Activated naive CD4-positive, alpha-beta T cell treated with anti-CD3 and anti-CD28 coated beads, Interleukin-2, amount 50 U/mL, for 16 hours (primary cell): ENCODE data around the gene INIP.
"Not testable (repeated sequence)": the region's sequence is repeated elsewhere in the genome, so short reads cannot be mapped to it uniquely, and the experiment has no call there.

Experiments
- DNase-seq: peaks from one replicate; pipeline ENCODE4 v3.0.0-alpha.2; 2020

INIP gene

DNA sequence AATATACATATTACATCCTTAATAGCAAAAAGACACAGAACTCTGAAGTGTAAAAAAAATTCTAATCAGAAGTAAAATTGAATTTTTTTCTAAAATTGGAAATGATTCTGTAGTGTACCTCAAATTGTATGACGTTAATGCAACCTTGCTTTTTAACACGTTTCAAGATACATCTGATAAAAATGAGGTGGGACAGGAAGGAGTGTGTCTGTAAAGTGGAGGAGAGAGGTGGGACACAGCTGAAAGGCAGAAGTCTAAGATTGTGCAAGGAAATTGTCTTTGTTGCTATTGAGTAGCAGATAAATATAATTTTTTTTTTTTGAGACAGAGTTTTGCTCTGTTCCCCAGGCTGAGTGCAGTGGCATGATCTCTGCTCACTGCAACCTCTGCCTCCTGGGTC is 17.0 kb upstream of the INIP start:
- no peak for DNase-seq

DNA sequence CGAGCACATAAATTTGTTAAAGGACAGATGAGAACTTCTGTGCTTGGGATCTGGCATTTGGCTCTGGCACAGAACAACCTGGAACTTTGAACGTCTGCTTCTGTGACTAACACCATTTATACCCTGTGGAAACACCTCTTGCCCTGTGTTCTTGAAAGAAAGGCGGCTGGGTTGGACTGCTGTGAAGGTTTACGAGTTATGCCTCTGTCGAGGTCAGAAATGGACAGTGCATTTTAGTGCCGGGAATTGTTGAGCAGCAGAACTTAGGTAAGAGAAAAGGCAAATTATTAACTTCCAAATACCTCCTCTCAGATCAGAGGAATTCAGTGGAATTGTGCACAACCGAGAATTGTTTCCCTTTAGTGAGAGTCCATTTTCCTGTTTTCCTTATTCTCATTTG is 14.1 kb upstream of the INIP start:
- DNase-seq = no peak

DNA sequence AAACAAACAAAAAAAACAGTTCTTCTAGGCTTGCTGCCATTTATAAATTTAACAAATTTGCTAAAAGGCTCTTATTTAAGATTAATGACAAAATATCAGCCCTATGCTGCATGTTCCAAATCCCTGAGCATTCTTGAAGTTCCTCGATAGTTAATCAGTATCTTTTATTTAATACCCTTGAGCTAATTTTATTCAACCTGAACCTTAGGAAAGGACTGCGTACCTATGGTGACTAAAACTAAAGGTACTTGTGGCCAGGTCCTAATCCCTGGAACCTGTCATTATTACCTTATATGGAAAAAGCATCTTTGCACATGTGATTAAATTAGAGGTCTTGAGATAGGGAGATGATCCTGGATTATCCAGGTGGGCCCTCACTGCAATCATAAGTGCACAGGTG is 10.5 kb upstream of the INIP start:
- DNase-seq = no peak

DNA sequence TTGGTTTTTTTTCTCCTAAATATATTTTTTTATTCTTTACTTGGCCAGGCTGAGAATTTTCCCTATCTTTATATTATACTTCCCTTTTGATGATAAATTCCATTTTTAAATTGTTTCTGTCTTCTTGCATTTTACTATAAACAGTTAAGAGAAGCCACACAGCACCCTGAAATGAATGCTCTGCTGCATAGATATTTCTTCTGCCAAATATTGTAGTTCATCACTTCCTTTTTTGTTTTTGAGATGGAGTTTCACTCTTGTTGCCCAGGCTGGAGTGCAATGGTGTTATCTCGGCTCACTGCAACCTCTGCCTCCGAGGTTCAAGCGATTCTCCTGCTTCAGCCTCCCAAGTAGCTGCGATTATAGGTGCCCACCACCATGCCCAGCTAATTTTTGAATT is 8.5 kb upstream of the INIP start:
- DNase-seq = no peak

DNA sequence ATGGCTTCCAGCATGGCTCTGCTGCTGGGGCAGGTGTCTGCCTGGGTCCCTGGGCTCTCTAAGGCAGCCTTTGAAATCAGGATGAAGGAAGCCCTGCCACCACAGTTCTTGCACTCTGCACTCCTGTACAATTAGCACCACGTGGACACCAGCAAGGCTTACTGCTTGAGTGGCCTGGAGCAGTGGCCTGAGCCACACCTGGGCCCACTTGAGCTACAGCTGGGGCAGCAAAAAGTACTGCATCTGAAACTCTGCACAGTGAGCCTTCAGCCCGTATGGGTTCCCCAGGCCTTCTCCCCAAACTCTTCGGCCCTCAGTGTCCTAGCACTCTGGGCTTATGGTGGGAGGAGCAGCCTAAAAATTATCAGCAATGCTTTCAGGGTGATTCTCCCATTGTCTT is 8.0 kb upstream of the INIP start:
- no peak for DNase-seq

DNA sequence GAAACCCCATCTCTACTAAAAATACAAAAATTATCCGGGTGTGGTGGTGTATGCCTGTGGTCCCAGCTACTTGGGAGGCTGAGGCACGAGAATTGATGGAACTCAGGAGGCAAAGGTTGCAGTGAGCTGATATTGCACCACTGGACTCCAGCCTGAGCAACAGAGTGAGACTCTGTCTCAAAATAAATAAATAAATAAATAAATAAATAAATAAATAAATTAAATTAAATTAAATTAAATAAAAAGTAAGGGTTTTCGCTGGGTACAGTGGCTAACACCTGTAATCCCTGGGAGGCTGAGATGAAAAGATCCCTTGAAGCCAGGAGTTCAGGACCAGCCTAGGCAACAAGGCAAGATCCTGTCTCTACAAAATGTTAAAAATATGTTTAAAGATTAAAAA is 4.8 kb upstream of the INIP start:
- not testable (repeated sequence) for DNase-seq

DNA sequence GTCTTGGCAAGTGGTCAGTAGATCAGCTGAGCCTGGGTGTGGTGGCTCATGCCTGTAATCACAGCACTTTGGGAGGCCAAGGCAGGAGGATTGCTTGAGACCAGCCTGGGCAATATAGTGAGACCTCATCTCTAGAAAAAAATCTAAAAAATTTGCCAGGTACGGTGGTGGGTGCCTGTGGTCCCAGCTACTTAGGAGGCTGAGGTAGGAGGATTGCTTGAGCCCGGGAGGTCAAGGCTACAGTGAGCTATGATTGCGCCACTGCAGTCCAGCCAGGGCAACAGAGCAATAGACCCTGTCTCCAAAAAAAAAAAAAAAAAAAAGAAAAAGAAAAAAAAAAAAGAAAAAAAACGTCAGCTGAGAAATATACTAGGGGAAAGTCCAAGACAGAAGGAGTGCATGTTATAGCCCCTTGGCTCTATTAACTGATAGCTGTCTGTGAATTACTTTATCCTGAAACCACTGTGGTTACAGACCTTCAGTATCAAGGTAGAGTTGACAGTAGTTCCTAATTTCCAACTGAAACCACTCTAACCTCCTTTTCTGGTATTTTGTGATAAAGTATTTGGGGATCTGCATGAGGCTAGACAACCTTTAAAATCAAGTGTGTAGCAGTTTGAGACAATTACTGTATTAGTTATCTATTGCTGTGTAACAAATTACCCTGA is 2.3 kb upstream of the INIP start:
- DNase-seq = no peak

DNA sequence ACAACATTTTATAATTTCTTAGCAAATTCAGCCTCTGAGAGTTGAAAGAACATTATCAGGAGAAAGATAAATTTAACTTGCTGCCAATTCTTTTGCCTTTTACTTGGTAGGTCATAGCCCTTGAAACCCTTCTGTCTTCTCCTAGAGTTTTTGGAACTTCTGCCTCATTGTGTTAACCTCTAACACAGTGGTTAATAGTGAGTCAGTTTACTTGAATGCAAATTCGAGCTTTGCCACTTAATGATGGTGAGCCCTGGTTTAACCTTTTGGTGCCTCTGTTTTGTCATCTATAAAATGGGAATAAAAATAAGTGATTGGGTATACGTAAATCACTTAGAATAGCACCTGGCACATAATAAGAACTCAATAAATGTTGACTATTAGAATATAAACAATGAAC is 1.8 kb upstream of the INIP start:
- no peak for DNase-seq

DNA sequence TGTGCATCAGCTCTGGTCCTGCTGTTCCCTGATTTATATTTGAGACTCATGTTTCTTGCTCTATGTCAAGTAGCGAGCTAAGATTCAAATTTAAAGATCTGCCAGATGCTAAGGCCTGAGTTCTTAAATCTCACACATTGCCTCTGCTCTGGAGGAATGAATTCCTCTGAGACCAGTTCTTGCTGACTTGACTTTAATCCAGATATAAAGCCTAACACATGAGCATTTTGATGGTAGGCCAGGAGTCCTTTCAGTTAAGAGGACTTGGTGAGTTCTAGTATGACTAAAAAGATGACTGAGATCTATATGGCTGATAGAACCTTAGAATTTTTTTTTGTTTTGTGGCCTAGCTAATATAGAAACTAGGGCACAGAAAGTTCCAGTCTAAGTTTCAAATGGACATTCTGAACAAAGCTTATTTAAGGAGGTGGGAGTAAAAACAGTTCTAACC is 1.3 kb upstream of the INIP start:
- DNase-seq = no peak

DNA sequence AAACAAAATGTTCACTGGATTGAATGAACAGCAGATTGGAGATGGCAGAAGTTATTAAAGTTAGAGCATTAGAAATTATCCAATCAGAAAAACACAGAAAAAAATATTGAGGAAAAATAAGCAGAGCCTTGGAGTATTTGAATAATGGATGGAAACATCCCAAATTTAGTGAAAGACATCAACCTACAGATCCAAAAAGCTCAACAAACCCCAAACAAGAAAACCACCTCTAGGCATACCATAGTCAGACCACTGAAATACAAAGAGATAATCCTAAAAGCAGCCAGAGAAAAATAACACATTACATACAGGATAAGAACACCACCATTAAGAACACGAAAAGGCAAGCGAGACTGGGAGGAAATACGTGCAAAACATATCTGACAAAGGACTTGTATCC is 5.2 kb downstream of the INIP start:
- DNase-seq = no peak

DNA sequence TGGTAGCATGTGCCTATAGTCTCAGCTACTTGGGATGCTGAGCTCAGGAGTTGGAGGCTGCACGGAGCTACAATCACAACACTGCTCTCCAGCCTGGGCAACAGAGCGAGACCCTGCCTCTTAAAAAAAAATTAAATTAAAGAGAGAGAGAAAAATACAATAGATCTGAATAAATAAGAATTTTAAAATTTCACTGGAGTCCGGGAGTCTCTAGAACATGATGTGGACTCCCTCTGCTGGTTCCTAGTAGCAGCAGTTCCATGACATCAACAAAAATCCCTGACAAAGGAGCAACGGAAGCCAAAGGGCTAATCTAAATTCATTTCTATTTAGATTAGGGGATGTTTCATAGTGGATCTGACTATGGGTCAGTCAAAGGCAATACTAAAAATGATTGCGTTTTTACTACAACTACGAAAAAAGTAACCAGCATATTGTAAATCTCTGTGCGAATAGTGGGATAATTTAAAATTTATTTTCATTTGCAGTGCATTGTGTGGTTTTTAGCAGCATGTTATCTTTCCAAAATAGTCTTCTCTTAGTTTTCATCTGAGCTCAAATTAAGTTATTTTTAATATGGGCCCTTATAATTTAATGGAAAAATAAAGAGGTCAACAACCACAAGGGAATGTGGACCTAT is 6.7 kb downstream of the INIP start:
- no peak for DNase-seq

DNA sequence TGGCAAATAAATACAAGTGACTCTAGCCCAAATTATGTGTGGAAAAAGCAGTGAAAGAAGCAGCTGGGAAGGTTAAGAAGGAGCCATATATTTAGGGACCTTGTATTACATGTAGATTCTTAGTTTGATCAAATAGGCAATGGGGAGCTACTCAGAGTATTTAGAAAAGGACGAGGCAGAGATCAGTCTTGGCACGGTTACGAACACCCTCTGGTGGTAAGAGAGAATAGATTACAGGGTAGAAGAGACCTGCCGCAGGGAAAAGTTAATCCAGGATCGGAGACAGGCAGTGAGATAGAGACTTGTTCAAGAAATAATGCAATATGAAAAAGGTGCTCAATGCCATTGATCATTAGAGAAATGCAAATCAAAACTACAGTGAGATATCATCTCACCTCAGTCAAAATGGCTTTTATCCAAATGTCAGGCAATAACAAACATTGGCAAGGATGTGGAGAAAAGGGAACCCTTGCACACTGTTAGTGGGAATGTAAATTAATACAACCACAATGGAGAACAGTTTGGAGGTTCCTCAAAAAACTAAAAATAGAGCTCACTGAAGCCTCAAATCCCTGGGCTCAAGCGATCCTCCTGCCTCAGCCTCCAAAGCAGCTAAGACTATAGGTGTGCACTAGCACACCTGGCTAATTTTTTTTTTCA is 12.0 kb downstream of the INIP start:
- no peak for DNase-seq

DNA sequence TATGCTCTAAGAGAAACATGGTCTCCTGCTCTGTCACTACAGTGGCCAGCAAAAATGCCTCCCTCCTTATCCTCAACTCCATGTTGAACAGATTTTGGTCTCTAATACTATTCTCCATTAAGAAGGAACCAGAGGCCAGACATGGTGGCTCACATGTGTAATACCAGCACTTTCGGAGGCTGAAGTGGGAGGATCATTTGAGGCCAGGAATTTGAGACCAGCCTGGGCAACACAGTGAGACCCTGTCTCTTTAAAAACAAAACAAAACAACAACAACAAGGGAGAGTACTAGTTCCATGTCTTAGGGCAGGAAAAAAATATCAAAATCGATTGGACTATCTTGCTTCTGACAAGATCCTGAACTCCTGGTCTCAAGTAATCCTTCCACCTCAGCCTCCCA is 14.6 kb downstream of the INIP start:
- DNase-seq = no peak

DNA sequence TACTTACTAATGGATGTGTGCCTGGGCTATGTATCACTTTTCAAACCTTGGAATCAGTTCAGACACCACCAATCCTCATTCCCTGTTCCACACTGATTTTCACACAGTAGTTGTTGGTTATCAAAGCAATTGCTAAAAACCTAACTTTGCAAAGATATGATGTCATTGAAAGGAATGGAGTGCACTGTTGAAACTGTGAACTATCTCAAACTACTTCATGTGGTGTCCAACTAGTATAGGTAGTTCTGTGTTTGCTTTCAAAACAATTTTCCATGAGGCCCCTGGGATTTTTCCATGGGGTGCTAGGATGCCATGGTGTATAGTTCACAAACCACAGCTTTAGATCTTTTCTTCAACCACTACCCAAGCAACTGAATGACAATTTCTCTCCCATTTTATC is 17.8 kb downstream of the INIP start:
- no peak for DNase-seq

DNA sequence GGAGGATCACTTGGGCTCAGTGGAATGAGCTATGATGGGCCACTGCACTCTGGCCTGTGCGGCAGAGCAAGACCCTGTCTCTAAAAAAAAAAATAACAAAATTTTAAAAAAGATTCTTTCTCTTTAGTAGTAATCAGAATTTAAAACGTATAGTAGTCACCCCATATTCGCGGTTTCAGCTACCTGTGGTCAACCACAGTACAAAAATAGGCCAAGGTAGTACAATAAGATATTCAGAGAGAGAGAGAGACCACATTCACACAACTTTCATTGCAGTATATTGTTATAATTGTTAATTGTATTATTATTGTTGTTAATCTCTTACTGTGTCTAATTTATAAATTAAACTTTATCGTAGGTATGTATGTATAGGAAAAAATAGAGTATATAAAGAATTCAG is 18.7 kb downstream of the INIP start:
- DNase-seq = no peak

DNA sequence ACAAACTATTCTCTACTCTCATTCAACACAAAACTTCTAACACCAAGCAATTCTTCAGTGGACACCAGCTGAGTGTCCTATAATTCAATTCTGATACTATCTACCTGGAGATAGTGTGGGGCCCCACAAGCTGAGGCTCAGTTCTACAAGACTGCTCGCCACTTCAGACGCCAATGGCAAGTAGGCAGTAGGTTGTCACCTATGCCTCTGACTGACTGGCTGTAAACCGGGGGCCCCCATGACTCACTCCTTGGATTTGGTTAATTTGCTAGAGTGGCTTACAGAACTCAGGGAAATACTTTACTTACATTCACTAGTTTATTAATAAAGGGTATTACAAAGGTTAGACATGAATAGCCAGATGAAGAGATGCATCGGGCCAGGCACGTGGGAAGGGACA is 21.5 kb downstream of the INIP start:
- DNase-seq = no peak

DNA sequence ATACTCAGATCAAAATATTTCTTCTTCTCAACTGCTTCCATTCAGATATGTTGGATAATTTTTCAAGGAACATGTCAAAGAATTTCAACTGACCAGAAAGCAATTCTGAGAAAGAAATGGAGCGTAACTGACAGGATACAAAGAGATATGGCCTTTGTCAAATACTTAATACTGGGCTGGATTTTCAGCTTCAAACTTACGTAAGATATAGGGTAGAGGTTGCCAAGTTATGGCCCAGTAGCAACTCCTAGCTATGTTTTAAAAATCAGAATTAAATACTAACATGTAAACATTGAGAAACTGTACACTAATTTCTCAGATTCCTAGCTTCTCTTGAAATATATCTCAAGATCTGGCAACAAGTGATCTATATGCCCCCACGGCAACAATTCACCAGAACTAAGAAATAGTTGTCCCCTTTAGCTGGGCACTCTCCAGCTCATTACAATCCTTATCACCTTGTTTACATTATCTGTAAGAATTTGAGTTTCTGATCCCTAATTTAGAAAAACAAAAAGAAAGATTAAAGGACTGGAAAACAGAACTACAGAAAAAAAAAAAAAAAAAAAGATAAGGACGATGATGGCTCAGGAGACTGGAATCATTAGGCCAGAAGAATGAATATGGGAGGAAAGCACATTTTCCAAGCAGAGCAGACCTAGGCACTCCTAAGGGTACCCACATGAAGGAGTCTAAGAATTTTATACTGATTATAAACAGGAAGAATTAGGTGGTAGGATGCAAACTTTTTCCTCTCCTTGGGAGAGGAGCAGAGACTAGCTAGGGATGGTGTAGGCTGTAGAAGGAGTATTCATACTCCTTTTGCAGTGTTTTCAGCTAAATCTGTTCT is 23.0 kb downstream of the INIP start:
- DNase-seq = no peak

DNA sequence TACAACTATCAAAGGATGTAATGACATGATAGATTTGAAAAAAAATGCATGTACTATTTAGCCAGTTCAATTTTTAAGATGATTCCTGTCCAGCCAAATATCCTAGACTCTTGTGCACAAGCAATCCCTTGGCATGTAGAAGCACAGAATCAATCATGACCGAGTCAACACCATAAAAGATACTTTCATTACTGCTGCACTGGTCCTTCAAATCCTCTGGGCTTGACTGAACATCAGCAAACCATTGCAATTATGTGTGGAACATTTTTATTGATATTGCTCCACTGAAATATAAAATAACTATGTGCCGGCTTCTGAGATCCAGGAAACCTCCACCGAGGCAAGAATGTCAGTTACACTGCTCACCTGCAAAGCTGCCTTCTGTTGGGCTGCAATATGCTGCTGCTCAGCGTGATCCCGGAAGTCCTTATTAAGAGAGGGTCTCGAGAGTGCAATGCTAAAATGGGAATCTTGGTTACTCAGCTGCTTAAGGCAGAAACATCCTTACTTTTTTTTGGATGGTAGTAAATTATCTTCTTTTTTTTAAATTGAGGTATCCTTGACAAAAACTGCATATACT is 28.7 kb downstream of the INIP start:
- no peak for DNase-seq

DNA sequence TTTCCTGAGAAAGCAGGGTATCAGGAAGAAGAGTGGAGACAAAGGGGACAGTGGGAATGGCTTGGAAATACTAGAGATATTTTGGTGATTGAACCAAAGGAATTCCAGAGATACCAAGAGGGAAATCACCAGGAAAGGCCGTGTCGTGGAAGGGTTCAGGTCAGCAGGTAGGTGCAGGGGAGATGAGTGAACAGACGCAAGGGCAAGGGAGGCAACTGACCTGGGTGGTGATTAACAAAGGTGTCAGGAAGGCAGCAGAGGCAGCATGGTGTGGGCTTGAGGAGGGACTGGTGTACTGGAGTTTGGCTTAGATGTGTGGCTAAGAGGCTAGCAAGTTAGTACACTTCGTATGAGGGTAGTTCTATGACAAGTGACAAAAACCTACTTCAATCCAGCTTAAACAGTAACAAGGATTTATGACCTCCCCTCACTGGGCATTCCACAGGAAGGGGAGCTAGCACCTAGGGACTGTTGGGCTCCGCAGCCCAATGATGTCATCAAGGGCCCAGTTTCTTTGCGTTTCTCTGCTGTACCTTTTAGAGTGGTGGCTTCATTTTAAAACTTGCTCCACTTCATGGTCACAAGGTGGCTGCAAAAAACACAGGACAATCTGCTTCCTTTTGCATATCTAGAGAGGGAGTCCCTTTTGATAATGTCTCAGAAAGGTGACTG is 37.0 kb downstream of the INIP start:
- DNase-seq = no peak

DNA sequence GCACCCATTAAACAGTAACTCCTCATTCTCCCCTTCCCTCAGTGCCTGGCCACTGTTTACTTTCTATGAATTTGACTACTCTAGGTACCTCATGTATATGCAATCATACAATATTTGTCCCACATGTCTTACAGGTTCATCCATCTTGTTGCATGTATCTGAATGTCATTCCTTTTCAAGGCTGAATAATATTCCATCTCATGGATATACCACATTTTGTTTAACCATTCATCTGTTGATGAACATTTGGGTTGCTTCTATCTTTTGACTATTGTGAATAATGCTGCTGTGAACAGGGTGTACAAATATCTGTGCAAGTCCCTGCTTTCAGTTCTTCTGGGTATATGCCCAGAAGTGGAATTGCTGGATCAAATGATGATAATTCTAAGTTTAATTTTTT is 40.9 kb downstream of the INIP start:
- no peak for DNase-seq

DNA sequence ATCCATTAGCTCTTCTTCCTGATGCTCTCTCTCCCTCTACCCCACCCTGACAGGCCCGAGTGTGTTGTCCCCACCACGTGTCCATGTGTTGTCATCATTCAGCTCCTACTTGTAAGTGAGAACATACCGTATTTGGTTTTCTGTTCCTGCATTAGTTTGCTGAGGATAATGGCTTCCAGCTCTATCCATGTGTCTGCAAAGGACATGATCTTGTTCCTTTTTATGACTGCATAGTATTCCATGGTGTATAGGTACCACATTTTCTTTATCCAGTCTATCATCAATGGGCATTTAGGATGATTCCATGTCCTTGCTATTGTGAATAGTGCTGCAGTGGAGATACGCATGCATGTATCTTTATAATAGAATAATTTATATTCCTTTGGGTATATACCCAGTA is 44.7 kb downstream of the INIP start:
- DNase-seq = not testable (repeated sequence)

DNA sequence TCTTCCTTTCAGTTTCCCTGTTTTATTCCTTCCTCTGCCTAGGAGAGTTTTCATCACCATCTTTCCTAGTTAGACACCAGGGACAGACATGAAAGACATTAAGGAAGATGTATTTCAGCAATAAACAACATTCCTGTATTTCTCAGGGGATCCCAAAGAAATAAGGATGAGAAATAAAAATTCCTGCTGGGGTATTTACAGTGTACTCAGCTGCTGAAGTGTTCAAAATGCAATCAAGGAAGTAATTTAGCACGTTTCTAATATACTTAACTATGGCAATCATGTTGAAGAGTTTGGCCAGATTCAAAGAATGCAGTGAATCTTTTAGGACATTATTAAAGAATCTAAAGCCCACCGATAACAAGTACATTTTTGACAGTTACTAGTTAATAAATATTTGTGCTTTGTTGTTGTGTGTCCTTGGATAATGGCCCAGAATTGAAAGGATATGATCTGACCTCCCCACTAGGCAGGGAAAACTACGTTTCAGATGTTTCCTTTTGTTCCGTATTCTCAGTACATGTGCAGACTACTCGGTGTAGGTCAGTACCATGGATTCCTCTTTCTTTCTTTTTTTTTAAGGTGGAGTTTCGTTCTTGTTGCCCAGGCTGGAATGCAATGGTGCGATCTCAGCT is 46.8 kb downstream of the INIP start:
- DNase-seq = no peak
